AG20443 (cell line): ENCODE data around the gene EIF1AD.
A peak's percentile ranks its signal among the peaks of the same experiment; 100 is the strongest.
"Not testable (repeated sequence)": the region's sequence is repeated elsewhere in the genome, so short reads cannot be mapped to it uniquely, and the experiment has no call there.

Experiments used
- DNase-seq: peaks from one replicate; pipeline ENCODE4 v3.0.0; 2012; ENCODE audit warnings: low spot score, mixed read lengths

The EIF1AD gene

GRCh38 chr11:66022401-66023185 is 20.6 kb upstream of the EIF1AD start:
- DNase-seq: peak; percentile 94

GRCh38 chr11:66020618-66021357 is 18.8 kb upstream of the EIF1AD start:
- peak; percentile 93 for DNase-seq

DNA sequence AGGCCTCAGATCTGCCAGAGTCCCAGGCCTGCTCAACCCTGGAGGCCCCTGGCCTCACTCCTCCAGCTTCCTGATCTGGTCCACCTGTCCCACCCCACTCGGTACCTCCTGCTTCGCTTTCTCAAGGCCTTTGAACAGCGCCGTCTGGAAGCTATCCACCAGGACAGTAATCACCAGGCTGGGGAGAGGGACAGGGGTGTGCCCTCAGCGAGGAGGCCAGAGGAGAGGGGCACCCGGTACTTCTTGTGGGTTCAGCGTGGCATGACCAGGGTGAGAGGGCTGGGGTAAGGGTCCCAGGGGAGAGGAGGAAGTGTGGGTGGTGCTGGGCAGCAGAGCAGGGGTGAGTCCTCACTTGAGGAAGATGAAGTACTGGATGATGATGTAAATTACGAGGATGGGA is 18.3 kb upstream of the EIF1AD start:
- DNase-seq: no peak

- no peak for DNase-seq
Measured at GRCh38 chr11:66017321-66017720, 15.4 kb upstream of the EIF1AD start.

DNA sequence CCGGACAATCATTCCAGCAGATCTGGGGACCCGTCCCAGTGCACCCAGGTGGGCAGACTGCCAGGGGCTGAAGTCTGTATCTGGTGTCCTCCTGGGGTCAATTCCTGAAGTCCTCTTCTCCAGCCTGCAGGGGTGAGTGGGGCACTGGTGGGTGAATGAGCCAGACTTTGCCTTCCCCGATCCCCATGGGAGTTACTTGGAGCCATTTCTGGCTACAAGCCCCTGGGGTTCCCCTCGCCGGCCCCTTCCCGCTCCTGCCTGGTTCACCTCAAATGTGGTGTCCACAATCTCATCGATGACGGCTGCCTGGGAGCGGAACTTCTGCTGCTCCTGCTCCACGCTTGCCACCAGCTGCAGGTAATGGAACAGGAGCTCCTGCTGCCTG is 14.8 kb upstream of the EIF1AD start:
- no peak for DNase-seq

DNA sequence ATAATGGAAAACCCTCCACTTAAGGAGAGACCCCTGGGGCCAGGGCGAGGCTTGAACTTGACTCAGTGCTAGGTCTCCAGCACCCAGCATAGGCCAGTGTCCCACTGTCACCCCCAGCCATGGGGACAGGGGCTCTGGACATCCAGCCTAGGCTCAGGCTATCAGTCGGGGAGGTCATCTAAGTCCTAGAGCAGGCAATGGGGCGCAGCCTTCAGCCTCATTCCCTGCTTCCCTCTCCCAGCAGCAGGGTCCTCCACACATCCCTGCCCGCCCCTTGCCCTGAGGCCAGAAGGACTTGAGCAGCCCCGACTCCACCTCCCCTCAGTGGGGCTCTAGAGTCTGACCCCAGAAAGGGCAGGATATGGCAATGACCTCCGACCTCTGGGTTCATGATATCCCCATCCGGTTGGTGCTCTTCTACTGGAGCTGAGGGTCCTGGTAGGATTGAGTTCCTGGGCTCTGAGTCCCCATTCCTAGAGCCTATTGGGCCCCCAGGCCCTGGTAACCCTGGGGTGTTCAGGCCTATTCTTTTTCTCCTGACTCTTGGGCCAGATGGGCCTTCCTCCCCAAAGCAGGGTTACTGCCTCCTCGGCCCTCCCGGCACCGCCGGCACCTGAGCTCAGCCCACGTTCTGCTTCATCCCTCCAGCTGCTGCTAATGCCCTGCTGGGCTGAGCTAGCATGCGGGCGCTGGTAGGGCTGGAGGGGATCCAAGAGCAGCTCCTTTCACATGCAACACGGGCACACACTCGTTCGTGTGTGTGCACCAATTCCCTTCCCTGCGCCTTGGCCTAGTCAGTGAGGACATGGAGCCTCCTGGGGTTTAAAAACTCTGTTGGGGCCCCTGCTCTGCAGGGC is 14.2 kb upstream of the EIF1AD start:
- no peak for DNase-seq

- DNase-seq: peak; percentile 56
Measured at GRCh38 chr11:66015454-66015881, 13.5 kb upstream of the EIF1AD start.

GRCh38 chr11:66014804-66015453 is 13.0 kb upstream of the EIF1AD start:
- DNase-seq: no peak

DNA sequence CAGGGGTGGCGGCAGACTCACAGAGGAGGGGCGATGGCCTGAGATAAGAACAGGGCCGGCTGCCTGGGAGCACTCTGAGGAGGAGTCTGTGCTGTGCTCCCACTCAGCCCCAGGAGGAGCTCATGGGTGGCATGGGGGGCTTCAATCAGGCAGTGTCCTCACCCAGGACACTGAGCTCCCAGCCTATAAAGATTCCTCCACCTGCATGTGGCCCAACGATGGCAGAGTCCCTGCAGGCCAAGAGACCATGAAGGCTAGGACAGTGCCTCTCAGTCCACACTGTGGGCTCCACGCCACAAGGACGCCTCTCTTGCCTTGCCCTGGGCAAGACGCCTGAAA is 11.8 kb upstream of the EIF1AD start:
- DNase-seq: no peak

GRCh38 chr11:66012946-66013761 is 11.2 kb upstream of the EIF1AD start:
- DNase-seq: no peak

DNA sequence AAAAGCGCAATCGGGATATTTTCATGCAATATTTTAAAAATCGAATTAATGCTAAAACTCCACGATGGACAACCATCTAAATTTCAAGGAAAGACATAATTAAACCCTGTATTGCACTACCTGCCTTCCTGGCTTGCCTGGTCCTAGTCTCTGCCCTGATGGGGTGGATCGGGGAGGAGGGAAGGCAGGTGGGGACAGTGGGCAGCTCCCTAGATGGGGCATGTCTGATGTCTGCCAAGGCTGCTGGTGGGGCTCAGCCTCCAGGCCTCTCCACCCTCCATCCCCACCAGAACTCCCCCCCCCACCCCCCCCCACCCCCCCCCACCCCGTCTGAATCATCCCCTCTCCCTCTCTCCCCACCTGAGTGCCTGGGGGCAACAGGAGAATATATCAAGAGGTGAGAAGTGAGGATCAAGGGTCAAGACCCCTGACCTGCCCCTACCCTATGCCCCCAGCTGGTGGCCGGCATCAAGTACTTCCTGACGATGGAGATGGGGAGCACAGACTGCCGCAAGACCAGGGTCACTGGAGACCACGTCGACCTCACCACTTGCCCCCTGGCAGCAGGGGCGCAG is 10.5 kb upstream of the EIF1AD start:
- DNase-seq: no peak

GRCh38 chr11:66011785-66012303 is 9.9 kb upstream of the EIF1AD start, which contains the start of gene CST6:
Gene CST6, plus strand, starts transcription at chr11:66012008. Its CDS starts 37 bp downstream, at chr11:66012045.
- DNase-seq: no peak

DNA sequence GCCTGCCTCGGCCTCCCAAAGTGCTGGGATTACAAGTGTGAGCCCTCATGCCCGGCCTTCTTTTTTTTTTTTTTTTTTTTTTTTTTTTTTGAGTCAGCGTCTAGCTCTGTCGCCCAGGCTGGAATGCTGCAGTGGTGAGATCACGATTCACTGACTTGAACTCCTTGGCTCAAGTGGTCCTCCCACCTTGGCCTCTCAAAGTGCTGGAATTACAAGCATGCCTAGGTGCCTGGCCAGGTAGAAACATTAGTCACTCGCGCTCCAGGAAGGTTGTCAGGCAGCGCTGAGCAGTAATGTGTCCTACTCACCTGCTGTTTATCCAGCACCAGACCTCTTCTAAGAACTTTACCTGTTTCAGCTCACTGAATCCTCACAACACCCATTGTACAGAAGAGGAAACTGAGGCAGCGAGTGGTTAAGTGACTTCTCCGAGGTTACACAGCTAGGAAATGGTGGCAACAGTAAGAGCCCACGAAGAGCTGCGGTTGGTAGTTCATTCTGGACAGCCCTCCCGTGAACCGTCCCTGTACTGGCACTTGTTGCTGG is 9.4 kb upstream of the EIF1AD start:
- DNase-seq: peak; percentile 57

DNA sequence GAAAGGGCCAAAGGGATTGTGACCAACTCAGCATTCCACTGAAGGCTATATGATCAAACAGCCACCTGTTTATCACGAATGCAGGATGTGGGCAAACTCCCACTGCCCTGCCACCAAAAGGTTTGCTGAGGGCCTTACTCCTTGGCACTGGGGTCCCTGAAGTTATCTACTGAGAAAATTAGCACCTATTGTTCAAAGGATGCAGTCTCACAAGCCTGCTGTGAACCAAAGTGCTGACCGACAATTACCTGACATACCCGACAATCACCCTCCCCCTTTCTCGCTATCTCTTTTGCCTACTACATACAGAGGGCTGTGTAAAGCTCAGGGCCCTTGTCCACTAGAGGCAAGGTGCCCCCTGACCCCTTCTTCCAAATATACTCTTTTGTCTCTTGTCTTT is 8.1 kb upstream of the EIF1AD start:
- DNase-seq: not testable (repeated sequence)

DNA sequence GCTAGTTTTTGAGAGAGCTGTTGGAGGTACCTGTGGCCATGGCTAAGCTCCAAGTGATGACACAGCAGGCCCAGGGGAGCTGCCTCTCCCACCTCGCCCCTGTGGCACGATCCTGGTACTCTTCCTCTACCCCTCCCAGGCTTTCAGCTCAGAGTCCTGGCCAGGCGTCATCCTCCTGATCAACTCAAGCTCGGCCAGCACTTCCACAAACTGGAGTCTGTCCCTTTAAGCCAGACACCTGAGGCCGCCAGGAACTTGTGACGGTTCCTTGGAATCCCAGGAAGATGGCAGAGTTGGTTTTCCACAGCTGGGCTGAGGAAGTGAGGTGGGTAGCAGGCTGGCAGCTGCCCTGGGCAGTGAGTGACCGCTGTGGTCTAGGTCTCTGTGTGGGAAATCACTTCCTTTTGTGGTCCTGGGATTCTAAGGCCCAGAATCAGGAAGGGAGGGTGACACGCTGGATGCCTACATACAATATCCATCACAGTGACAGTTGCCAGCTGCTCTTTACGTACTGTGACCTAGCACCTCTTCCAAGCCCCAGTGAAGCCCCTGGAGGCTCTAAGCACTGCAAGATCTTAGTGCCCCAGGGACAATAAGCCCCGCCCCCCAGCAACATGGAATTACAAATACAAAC is 6.6 kb upstream of the EIF1AD start:
- DNase-seq: no peak

DNA sequence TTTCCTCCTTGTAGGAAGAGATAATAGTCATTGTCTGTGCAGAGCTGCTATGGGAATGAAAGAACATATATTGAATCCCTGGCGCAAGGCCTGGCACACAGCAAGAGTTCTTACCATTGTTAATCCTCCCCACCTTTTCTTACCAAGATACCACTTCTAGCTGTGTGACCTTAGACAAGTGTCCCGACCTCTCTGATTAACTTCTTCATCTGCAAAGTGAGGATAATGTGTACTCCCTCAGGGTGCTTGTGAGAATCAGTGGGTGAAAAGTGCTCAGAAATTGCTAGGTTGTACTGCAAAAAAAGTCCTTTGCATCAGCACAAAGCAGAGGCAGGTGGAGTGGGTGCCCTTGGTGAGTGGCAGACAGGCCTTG is 6.1 kb upstream of the EIF1AD start:
- no peak for DNase-seq

DNA sequence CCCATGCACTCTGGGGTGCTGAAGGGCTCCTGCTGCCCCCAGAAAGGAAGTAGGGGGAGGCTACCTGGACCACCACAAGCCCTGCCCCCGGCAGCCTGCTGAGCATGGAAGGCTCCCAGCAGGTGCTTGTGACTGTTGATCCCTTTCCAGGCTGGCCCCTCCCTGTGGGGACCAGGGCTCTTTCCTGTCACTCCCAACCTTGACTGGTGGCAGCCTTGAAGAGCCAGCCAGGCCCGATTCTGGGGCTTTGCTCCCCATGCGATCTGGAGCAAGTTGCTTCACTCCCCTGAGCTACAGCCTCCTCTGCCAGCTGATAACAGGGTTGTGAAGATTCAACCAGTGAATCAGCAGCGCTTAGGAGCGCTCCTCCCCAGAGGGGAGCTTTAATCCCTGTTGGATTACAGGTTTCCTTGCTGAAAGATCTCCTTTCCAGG is 5.3 kb upstream of the EIF1AD start:
- no peak for DNase-seq

DNA sequence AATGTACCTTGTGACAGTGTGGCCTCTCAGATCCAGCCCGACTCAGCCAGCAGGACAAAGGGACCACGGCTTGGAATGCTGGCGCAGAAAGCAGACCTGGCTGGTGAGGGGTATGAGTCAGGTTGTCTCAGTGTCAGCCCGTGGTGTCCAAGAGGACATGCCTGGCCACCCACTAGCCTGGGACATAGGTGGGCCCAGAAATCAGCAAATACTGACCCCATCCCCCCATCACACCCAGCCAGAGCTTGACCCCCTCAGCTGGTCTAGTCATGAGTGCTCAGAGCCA is 4.9 kb upstream of the EIF1AD start:
- no peak for DNase-seq

DNA sequence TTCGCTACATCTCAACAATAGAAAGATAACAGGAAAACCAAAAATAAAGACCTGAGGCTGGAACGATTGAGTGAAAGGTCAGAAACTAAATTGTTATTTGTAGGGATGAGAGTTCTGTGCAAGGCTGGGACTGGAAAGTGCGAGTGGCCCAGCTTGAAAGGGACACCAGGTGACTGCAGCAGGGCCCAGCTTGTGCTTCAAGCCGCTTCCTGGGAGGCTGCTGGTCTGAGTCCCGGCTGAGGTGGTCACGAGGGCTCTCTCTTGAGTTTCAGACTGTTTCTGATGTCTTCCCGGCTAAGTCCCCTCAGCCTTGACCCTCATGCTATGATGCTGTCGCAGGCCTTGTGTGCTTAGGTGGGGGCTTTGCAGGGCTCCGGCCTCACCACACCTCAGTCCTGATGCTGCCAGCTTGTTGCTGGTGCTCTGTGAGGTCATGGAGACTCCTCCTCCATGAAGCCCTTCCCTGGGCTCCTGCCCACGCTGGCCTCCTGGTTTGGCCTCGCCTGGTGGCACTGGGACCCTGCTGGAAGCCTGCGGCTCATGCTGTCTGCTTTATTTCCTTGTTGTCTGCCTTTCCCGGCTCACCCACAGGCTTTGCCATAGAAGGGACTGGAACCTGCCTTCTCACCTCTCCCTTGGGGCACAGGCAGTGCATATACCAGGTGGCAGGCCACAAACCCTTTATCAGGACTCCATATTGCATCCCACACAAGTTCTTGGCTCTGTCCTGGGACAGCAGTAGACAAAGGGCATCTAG is 4.4 kb upstream of the EIF1AD start:
- no peak for DNase-seq
